Activated CD8-positive, alpha-beta T cell treated with anti-CD3 and anti-CD28 coated beads, Interleukin-2, amount 10 ng/mL, durations not matched to agents 7 days and 5 days (primary cell): ENCODE results near the gene NBPF3. TPM values are rescaled to one million over a fixed set of nuclear protein-coding genes. Genes with fewer than 3 reads are reported as not detected.

Experiments
- ATAC-seq: fragments of 150-1000 bp; cut with Tn5 transposase; one replicate; pipeline ENCODE4 v1.10.0; 2021; ENCODE audit warnings: moderate library complexity
- CTCF ChIA-PET: fragments of 350-600 bp; sonication (Branson Sonifier 250); formaldehyde crosslinking; loops from one replicate; lab custom pipeline; 2021; ENCODE audit warnings: antibody characterized with exemption; lab: Charles Lee
- POLR2A ChIA-PET: fragments of 350-600 bp; sonication (Branson Sonifier 250); formaldehyde crosslinking; loops from one replicate; lab custom pipeline; 2021; ENCODE audit warnings: antibody characterized with exemption; lab: Charles Lee
- DNase-seq: peaks from one replicate; pipeline ENCODE4 v3.0.0-alpha.2; 2020
- H3K27ac Mint-ChIP-seq: one replicate; pipeline ENCODE4 v1.8.0; 2021; ENCODE audit warnings: mild to moderate bottlenecking, mixed read lengths
- H3K27me3 Mint-ChIP-seq: one replicate; pipeline ENCODE4 v1.8.0; 2021; ENCODE audit warnings: low read depth, mixed read lengths
- H3K36me3 Mint-ChIP-seq: one replicate; pipeline ENCODE4 v1.8.0; 2021; ENCODE audit warnings: low read depth, mixed read lengths
- H3K4me1 Mint-ChIP-seq: one replicate; pipeline ENCODE4 v1.8.0; 2021; ENCODE audit warnings: low read depth, mixed read lengths
- H3K4me3 Mint-ChIP-seq: one replicate; pipeline ENCODE4 v1.8.0; 2021; ENCODE audit warnings: mild to moderate bottlenecking, mixed read lengths
- H3K9me3 Mint-ChIP-seq: one replicate; pipeline ENCODE4 v1.8.0; 2022; ENCODE audit warnings: mixed read lengths; ENCODE audit not compliant: insufficient read depth
- total RNA-seq, 2 experiments: library from RNA; stranded (reverse); gene quantifications; one replicate each; pipeline ENCODE4 v1.2.3, GENCODE V29; 2021

The NBPF3 gene
- total RNA-seq, 2 experiments from 2014 or later = 5.1 to 5.7 TPM

DNA sequence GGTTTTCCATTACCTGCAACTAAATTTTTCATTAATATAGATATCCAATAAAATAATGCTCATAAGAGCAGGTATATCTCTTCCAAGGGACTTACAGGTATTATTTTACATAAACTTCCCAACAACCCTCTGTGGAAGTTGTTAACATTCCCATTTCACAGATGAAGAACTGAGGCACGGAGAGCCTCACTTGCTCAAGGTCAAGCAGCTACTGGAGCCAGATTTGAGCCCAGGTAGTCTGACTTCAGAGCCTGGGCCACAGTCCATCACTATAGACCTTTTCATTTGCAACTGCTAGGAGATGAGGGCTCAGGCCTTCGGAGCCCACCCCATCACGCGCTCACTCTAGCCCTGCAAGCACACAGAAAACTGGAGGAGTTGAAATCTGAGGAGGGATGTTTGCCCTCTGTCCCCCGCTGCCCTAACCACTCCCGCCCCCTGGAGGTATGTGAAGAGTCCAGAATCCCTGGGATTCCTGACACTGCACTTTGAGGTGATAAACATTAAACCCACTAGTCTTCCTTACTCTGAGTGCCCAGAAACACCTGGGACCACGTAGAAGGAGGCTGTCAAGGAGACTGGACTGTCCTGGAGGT lies 57.6 kb downstream of the NBPF3 start:
- no peaks in the 10 kb centered on the region for H3K36me3 Mint-ChIP-seq
- H3K27ac Mint-ChIP-seq = no peak overlapping the region
- CTCF ChIA-PET = no interaction called here
- H3K4me1 Mint-ChIP-seq = no peaks in the 10 kb centered on the region
- no peaks in the 10 kb centered on the region for H3K9me3 Mint-ChIP-seq
- POLR2A ChIA-PET = no interaction called here
- DNase-seq (no peak), ATAC-seq (no peak)
- H3K4me3 Mint-ChIP-seq = no peak overlapping the region
- H3K27me3 Mint-ChIP-seq = peaks cover 17% of the 10 kb centered on the region

- H3K4me1 Mint-ChIP-seq = no peaks in the 10 kb centered on the region
- H3K9me3 Mint-ChIP-seq = no peaks in the 10 kb centered on the region
- ATAC-seq (no peak), DNase-seq (no peak)
- H3K36me3 Mint-ChIP-seq = no peaks in the 10 kb centered on the region
- no peak overlapping the region for H3K4me3 Mint-ChIP-seq
- H3K27ac Mint-ChIP-seq = no peak overlapping the region
- POLR2A ChIA-PET = interaction anchor here (0.6 kb wide), 1 partner anchor 103 kb away, joined by 3 read pairs; no protein-coding TSS in a partner anchor
- CTCF ChIA-PET = interaction anchor here (1.5 kb wide), 1 partner anchor 10 kb away, joined by 7 read pairs; the partner anchor contains the start of gene ALPL
- peaks cover 14% of the 10 kb centered on the region for H3K27me3 Mint-ChIP-seq
Observed at GRCh38 chr1:21499283-21499950, 59.5 kb downstream of the NBPF3 start.

DNA sequence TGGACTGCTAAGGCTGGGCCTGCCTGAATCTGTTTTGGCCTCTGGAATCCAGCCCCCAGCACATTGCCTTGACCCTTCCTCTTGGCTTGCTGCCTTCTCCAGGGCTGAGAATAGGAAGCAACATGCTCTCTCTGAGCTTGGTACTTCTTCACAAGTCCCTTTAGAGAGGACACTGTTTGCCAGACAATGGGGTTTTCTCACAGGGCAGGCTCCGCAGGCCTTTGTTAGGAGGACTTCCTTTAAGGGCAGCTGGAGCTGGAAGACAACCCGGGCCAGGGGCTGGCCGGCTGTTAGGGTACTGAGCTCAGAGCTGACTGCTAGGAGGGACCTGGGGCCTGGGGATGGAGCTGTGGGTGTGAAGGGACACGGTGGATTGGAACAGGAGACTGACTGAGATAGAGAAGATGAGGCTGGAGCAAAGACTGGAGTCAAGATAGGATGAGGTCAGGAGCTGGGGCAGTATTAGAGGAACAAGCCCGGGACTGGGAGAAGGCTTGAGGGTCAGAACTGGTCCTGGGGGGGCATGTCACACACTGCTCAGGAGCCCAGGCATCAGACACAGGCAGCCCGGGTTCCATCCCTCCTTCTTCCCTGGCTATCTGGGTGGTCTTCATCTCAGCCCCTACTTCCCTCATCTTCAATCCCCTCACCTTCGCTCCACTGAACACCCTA lies 63.9 kb downstream of the NBPF3 start:
- ATAC-seq (no peak), DNase-seq (no peak)
- ChIA-PET POLR2A (no interaction called here), CTCF (no interaction called here)
- peaks cover 2% of the 10 kb centered on the region for H3K4me1 Mint-ChIP-seq
- H3K27me3 Mint-ChIP-seq = peaks cover 13% of the 10 kb centered on the region
- H3K9me3 Mint-ChIP-seq = no peaks in the 10 kb centered on the region
- no peak overlapping the region for H3K4me3 Mint-ChIP-seq
- no peak overlapping the region for H3K27ac Mint-ChIP-seq
- no peaks in the 10 kb centered on the region for H3K36me3 Mint-ChIP-seq

DNA sequence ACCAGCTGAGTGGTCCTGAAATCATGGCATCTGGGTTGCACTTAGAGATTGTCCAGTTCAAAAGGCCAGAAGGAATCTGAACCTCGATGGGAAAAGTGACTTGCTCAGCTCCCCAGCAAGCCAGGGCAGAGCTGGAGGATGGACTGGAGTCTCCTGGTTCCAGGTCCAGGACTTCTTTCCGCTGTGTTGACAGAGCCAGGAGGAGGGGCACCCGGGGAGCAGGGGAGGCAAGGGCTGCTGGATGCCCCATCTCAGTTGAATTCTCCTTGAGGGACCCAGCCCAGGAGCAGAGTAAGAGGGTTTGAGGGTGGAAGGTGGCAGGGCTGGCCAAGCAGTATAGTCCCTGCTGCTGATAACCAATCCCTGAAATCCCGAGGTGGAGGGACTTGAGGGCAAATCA lies 66.9 kb downstream of the NBPF3 start:
- no peak for DNase-seq
- ChIA-PET CTCF (no interaction called here), POLR2A (interaction anchor here (1.0 kb wide), 1 partner anchor 873 kb away, joined by 4 read pairs; no protein-coding TSS in a partner anchor)
- Mint-ChIP-seq H3K36me3 (no peaks in the 10 kb centered on the region), H3K27me3 (peaks cover 32% of the 10 kb centered on the region), H3K27ac (no peak overlapping the region), H3K4me1 (peaks cover 4% of the 10 kb centered on the region), H3K4me3 (no peak overlapping the region), H3K9me3 (no peaks in the 10 kb centered on the region)
- no peak for ATAC-seq

DNA sequence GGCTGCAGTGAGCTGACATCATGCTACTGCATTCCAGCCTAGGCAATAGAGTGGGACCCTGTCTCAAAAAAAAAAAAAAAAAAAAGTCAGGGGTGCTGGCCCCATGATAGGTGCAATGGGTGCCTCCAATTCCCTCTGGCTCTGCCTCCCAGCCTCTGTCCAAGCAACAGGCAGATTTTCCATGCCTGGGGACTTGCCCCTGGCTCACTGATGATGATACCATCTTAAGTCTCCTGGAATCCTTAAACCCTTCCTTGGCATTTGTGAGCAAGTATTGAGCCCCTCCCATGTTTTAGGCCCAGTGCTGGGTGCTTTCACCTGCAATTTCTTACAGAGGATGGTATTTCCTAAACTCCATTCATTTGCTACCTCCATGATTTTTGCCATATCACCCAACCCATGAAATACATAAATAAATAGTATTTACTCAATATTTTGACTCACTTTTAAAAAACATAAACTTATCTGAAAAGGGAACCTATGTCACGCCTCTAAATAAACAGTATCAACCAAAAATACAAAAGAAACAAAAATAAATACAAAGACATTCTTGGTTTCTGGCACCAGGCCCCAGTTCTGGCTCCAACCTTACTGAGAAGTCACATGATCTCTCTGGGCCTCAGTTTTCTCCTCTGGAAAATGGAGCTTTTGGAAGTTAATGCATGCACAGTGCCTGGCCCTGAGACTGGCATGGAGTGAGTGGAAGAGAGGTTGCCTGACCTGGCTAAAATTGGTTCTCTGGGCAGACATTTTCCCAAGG lies 67.8 kb downstream of the NBPF3 start:
- H3K4me1 Mint-ChIP-seq = peaks cover 4% of the 10 kb centered on the region
- DNase-seq (no peak), ATAC-seq (no peak)
- H3K9me3 Mint-ChIP-seq = no peaks in the 10 kb centered on the region
- ChIA-PET POLR2A (no interaction called here), CTCF (interaction anchor here (1.5 to 2.8 kb wide), 2 partner anchors 8 to 11 kb away, joined by 5 to 7 read pairs; no protein-coding TSS in a partner anchor)
- H3K27ac Mint-ChIP-seq = no peak overlapping the region
- H3K36me3 Mint-ChIP-seq = no peaks in the 10 kb centered on the region
- H3K27me3 Mint-ChIP-seq = peaks cover 34% of the 10 kb centered on the region
- H3K4me3 Mint-ChIP-seq = no peak overlapping the region

GRCh38 chr1:21508580-21509350 lies 68.8 kb downstream of the NBPF3 start:
- peak; percentile 91 for ATAC-seq
- H3K27ac Mint-ChIP-seq = no peak overlapping the region

DNA sequence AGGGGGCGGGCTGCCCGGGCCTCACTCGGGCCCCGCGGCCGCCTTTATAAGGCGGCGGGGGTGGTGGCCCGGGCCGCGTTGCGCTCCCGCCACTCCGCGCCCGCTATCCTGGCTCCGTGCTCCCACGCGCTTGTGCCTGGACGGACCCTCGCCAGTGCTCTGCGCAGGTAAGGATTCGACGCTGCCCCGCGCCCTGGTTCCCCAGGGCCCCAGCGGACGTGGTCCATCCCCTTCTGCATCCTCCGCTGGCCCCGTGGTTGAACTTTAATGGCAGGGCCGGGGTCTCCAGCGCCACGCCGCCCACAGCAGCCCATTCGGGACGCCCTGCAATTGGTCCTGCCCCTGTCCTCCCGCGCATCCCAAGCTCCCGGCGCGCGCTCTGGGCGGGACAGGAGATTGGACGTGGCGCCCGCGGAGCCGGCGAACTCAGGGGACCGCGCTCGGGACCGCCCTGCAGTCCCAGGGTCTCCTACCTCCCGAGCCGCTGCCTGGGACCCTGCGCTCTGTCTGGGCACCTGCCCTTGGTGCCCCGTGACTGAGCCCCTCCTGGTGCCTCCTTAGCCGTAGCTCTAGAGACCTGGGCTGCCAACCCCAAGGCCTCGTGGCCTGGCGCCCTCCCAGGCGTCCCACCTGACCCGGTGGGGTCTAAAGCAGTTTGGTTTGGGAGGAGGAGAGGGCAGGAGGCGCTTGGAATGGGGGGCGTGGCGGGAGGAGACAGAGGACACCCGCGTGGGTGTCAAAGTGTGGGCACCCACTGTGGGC lies 69.6 kb downstream of the NBPF3 start, which contains the start of gene ALPL:
Gene ALPL, plus strand, starts transcription at position 73 of the 762 bp plus-strand sequence. CDS start 44,659 bp downstream, outside the sequence.
- DNase-seq (no peak), ATAC-seq (peak; percentile 14)
- Mint-ChIP-seq H3K27me3 (peaks cover 35% of the 10 kb centered on the region), H3K9me3 (no peaks in the 10 kb centered on the region), H3K36me3 (no peaks in the 10 kb centered on the region), H3K4me1 (peaks cover 4% of the 10 kb centered on the region), H3K27ac (no peak within 1 kb of the TSS), H3K4me3 (no peak within 1 kb of the TSS)
- ChIA-PET POLR2A (no interaction called here), CTCF (interaction anchor here (1.1 to 2.8 kb wide), 4 partner anchors 9 to 26 kb away, joined by 3 to 7 read pairs (median 4); no protein-coding TSS in a partner anchor)

More at GRCh38 chr1:21508580-21509350, 68.8 kb downstream of the NBPF3 start:
- peak; percentile 58 for DNase-seq
- no peaks in the 10 kb centered on the region for H3K9me3 Mint-ChIP-seq
- peaks cover 4% of the 10 kb centered on the region for H3K4me1 Mint-ChIP-seq
- no peak overlapping the region for H3K4me3 Mint-ChIP-seq
- no peaks in the 10 kb centered on the region for H3K36me3 Mint-ChIP-seq
- CTCF ChIA-PET = interaction anchor here (1.1 to 2.8 kb wide), 4 partner anchors 9 to 27 kb away, joined by 3 to 7 read pairs (median 4); no protein-coding TSS in a partner anchor
- POLR2A ChIA-PET = no interaction called here
- peaks cover 35% of the 10 kb centered on the region for H3K27me3 Mint-ChIP-seq

DNA sequence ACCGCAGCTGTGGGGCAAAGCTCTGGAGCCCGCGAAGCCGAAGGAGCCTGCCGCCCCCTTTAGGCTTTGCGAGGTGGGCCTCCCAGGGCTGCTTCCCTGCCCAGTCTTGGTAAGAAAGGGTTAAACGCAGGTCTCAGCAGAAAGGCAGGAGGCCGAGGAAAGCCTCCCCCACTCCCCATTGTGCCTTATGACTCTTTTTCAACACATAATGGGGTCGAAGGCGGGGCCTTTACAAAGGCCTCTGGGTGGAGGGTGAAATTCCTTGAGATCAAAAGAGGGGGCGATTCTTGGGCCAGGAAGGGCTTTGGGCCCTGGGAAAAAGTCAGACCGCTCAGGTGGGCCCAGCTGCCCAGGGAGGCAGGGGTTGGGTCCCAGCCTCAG lies 70.2 kb downstream of the NBPF3 start:
- H3K27me3 Mint-ChIP-seq = peaks cover 35% of the 10 kb centered on the region
- ChIA-PET POLR2A (no interaction called here), CTCF (interaction anchor here (1.1 to 2.8 kb wide), 2 partner anchors 10 to 13 kb away, joined by 3 to 7 read pairs; no protein-coding TSS in a partner anchor)
- no peaks in the 10 kb centered on the region for H3K9me3 Mint-ChIP-seq
- H3K4me1 Mint-ChIP-seq = peaks cover 4% of the 10 kb centered on the region
- no peak overlapping the region for H3K27ac Mint-ChIP-seq
- DNase-seq (no peak), ATAC-seq (no peak)
- no peak overlapping the region for H3K4me3 Mint-ChIP-seq
- no peaks in the 10 kb centered on the region for H3K36me3 Mint-ChIP-seq

GRCh38 chr1:21510885-21511578 lies 71.1 kb downstream of the NBPF3 start:
- ChIA-PET POLR2A (no interaction called here), CTCF (interaction anchor here (1.1 to 1.8 kb wide), 2 partner anchors 20 to 140 kb away, joined by 3 to 4 read pairs; no protein-coding TSS in a partner anchor)
- H3K9me3 Mint-ChIP-seq = no peaks in the 10 kb centered on the region
- peaks cover 35% of the 10 kb centered on the region for H3K27me3 Mint-ChIP-seq
- no peak overlapping the region for H3K4me3 Mint-ChIP-seq
- H3K27ac Mint-ChIP-seq = no peak overlapping the region
- ATAC-seq (no peak), DNase-seq (no peak)
- no peaks in the 10 kb centered on the region for H3K36me3 Mint-ChIP-seq
- H3K4me1 Mint-ChIP-seq = peaks cover 4% of the 10 kb centered on the region
